Fibroblast of lung (primary cell): ENCODE measurements around the gene SENP6. TPM values are rescaled to one million over a fixed set of nuclear protein-coding genes. Genes with fewer than 3 reads are reported as not detected.

Experiments used
- DNase-seq, 2 donors: peaks; one replicate each; pipeline versions ENCODE4 v3.0.0 to v3.0.0-alpha.2; 2010; ENCODE audit warnings: low read depth in 2 of 2
- H2AFZ ChIP-seq: 2 replicates; pipeline ENCODE4 v1.5.1; 2012; ENCODE audit warnings: low read length, control low read depth, inconsistent platforms
- H3K27ac ChIP-seq: 2 replicates; pipeline ENCODE4 v1.5.1; 2011; ENCODE audit warnings: low read length, control low read depth; ENCODE audit not compliant: insufficient read depth
- H3K27me3 ChIP-seq: 2 replicates; pipeline ENCODE4 v1.5.1; 2011; ENCODE audit warnings: mild to moderate bottlenecking, low read length; ENCODE audit not compliant: control insufficient read depth, insufficient read depth
- H3K36me3 ChIP-seq: 2 replicates; pipeline ENCODE4 v1.5.1; 2011; ENCODE audit warnings: low read length; ENCODE audit not compliant: control insufficient read depth, insufficient read depth
- H3K4me1 ChIP-seq: 2 replicates; pipeline ENCODE4 v1.5.1; 2011; ENCODE audit warnings: low read length; ENCODE audit not compliant: control insufficient read depth, insufficient read depth; ENCODE audit errors: extremely low read depth
- H3K4me2 ChIP-seq: 2 replicates; pipeline ENCODE4 v1.5.1; 2011; ENCODE audit warnings: low read length, control low read depth; ENCODE audit not compliant: insufficient read depth; ENCODE audit errors: extremely low read depth
- H3K4me3 ChIP-seq, 4 experiments: fragments of 200-600 bp in 1 of 4; sonication (generic) in 1 of 4; replicated peaks in 1 of 4; 2 replicates each; pipeline ENCODE4 v1.5.1; 2011 to 2016; ENCODE audit warnings: low read length in 4 of 4, low read depth in 3 of 4, mild to moderate bottlenecking in 3 of 4, control low read depth in 2 of 4, inconsistent platforms in 1 of 4, mixed read lengths in 1 of 4; ENCODE audit not compliant: insufficient read depth in 1 of 4; ENCODE audit errors: control extremely low read depth in 1 of 4
- H3K79me2 ChIP-seq: 2 replicates; pipeline ENCODE4 v1.5.1; 2012; ENCODE audit warnings: mild to moderate bottlenecking, low read length, inconsistent platforms; ENCODE audit not compliant: control insufficient read depth, insufficient read depth
- H3K9ac ChIP-seq: 2 replicates; pipeline ENCODE4 v1.5.1; 2011; ENCODE audit warnings: mild to moderate bottlenecking, low read length, control low read depth; ENCODE audit not compliant: insufficient read depth
- H3K9me3 ChIP-seq: 2 replicates; pipeline ENCODE4 v1.5.1; 2012; ENCODE audit warnings: low read depth, low read length; ENCODE audit not compliant: control insufficient read depth, insufficient read depth
- H4K20me1 ChIP-seq: 2 replicates; pipeline ENCODE4 v1.5.1; 2011; ENCODE audit warnings: low read length; ENCODE audit not compliant: control insufficient read depth, insufficient read depth; ENCODE audit errors: extremely low read depth
- EZH2 ChIP-seq: IDR thresholded peaks from 2 replicates; pipeline ENCODE4 v1.5.1; 2012; ENCODE audit warnings: low read length, control low read depth, mild to moderate bottlenecking; ENCODE audit errors: missing control alignments
- polyA plus RNA-seq, 2 donors: library from polyadenylated mRNA; depleted of rRNA in 1 of 2; stranded (reverse) in 1 of 2; unstranded in 1 of 2; fragments of >200 nt; gene quantifications; 2 replicates each; pipeline ENCODE4 v1.2.1, GENCODE V29; 2011 to 2012; ENCODE audit warnings: missing spikeins in 1 of 2
- total RNA-seq: library from RNA; depleted of rRNA; stranded (reverse); fragments of >200 nt; gene quantifications from 2 replicates; pipeline ENCODE4 v1.2.1, GENCODE V29; 2014
- TF ChIP-seq, protein P1 (sequence below), 2 donors: IDR thresholded peaks in 1 of 2; conservative IDR thresholded peaks in 1 of 2; 1 replicate in 1 of 2; 2 replicates in 1 of 2; pipeline ENCODE4 v1.5.1; 2011 to 2012; ENCODE audit warnings: low read length in 2 of 2, control low read depth in 1 of 2, inconsistent platforms in 1 of 2, low read depth in 1 of 2, mild to moderate bottlenecking in 1 of 2

The SENP6 gene
- total and polyA plus RNA-seq, 2 donors (not counting 1 experiment from before 2014, with no cell fraction given): 54.5 to 80.6 TPM

DNA sequence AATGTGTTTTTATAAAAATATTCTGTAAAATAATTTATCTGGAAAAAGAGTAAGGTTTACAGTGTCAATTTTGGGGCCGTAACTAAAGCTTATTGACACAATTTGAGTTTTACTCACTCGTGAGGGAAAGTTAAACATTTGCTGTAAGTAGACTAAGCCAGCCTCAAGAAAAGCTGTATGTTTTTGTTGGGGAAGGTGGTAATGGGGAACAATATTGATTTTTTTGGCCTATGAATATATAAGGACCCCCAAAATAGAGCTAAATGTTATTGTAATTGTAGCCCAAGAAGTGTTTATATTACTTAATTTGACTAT lies 1.4 kb downstream of the SENP6 start:
- peak overlapping the region; percentile 88 to 95 (median 92) for H3K4me3 ChIP-seq
- H4K20me1 ChIP-seq: no peaks in the 10 kb centered on the region
- H3K9ac ChIP-seq: peak overlapping the region; percentile 97
- no peaks in the 10 kb centered on the region for H3K9me3 ChIP-seq
- H3K36me3 ChIP-seq: no peaks in the 10 kb centered on the region
- H3K4me2 ChIP-seq: peak overlapping the region; percentile 82
- TF ChIP-seq, protein P1, sequence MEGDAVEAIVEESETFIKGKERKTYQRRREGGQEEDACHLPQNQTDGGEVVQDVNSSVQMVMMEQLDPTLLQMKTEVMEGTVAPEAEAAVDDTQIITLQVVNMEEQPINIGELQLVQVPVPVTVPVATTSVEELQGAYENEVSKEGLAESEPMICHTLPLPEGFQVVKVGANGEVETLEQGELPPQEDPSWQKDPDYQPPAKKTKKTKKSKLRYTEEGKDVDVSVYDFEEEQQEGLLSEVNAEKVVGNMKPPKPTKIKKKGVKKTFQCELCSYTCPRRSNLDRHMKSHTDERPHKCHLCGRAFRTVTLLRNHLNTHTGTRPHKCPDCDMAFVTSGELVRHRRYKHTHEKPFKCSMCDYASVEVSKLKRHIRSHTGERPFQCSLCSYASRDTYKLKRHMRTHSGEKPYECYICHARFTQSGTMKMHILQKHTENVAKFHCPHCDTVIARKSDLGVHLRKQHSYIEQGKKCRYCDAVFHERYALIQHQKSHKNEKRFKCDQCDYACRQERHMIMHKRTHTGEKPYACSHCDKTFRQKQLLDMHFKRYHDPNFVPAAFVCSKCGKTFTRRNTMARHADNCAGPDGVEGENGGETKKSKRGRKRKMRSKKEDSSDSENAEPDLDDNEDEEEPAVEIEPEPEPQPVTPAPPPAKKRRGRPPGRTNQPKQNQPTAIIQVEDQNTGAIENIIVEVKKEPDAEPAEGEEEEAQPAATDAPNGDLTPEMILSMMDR (conservative IDR thresholded peaks at IDR 0.05 in 1 of 2, IDR thresholded peaks at IDR 0.05 in 1 of 2; ENCODE audit: low read depth in 1 of 2, low read length in 2 of 2): no peak
- no peak for TF ChIP-seq EZH2
- H3K27ac ChIP-seq: peak overlapping the region; percentile 89
- no peak overlapping the region for H2AFZ ChIP-seq
- no peaks in the 10 kb centered on the region for H3K27me3 ChIP-seq
- no peak for DNase-seq
- H3K4me1 ChIP-seq: peaks cover 3% of the 10 kb centered on the region
- H3K79me2 ChIP-seq: peaks cover 67% of the 10 kb centered on the region

DNA sequence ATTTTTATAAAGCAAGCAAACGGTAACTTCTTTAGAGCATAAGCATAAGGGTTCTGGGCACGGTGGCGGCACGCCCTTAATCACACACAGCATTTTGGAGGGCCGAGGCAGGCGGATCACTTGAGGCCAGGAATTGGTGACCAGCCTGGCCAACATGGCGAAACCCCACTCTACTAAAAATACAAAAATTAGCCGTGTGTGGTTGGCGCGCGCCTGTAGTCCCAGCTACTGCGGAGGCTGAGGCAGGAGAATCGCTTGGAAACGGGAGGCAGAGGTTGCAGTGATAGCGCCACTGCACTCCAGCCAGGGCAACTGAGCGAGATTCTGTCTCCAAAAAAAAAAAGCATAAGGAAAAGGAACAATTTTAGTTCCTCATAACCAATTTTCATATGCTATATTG lies 2.6 kb downstream of the SENP6 start:
- Histone ChIP-seq H3K79me2 (peaks cover 79% of the 10 kb centered on the region), H4K20me1 (no peaks in the 10 kb centered on the region), H3K9ac (no peak overlapping the region), H2AFZ (no peak overlapping the region), H3K9me3 (no peaks in the 10 kb centered on the region), H3K27me3 (no peaks in the 10 kb centered on the region), H3K27ac (no peak overlapping the region), H3K4me1 (peaks cover 3% of the 10 kb centered on the region), H3K4me3 (peak overlapping the region in 3 of 4 experiments; percentile 88 to 95 (median 93)), H3K4me2 (peak overlapping the region; percentile 82), H3K36me3 (no peaks in the 10 kb centered on the region)
- TF ChIP-seq, protein P1 (conservative IDR thresholded peaks at IDR 0.05 in 1 of 2, IDR thresholded peaks at IDR 0.05 in 1 of 2; ENCODE audit: low read depth in 1 of 2, low read length in 2 of 2): no peak
- no peak for TF ChIP-seq EZH2
- no peak for DNase-seq

DNA sequence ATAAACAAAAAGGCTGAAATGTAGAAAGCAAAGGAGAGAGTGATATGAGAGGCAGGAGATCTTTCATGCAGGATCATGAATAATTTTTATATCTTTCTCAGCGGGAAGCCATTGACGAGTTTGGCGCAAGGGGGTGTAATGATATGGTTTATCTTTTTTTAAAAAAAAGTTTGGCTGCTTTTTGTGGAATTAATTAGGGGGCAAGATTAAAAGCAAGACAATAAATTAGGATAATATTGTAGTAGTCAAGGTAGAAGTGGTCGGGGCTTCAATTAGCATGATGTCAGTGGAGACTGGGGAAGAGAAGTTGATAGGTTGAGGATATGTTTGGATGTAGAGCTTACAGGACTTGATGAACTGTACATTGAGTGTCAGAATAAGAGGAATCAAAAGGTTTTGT lies 4.0 kb downstream of the SENP6 start:
- no peaks in the 10 kb centered on the region for H4K20me1 ChIP-seq
- no peaks in the 10 kb centered on the region for H3K9me3 ChIP-seq

More for the DNA sequence above, 4.0 kb downstream of the SENP6 start:
- Histone ChIP-seq H3K27me3 (no peaks in the 10 kb centered on the region), H3K4me2 (no peak overlapping the region), H2AFZ (no peak overlapping the region), H3K4me3 (no peak overlapping the region), H3K9ac (no peak overlapping the region), H3K79me2 (peaks cover 91% of the 10 kb centered on the region), H3K27ac (no peak overlapping the region), H3K4me1 (peaks cover 2% of the 10 kb centered on the region), H3K36me3 (no peaks in the 10 kb centered on the region)
- TF ChIP-seq EZH2: no peak
- TF ChIP-seq, protein P1 (conservative IDR thresholded peaks at IDR 0.05 in 1 of 2, IDR thresholded peaks at IDR 0.05 in 1 of 2; ENCODE audit: low read depth in 1 of 2, low read length in 2 of 2): no peak
- no peak for DNase-seq
